Non-pigmented ciliary epithelial cell (primary cell): Measurements from ENCODE around the gene THBS1.

Source experiments
- DNase-seq: peaks from one replicate; pipeline ENCODE4 v3.0.0-alpha.2; 2010; ENCODE audit warnings: low read depth

Gene THBS1

GRCh38 chr15:39608185-39609139 is 27.6 kb downstream of the THBS1 start:
- no peak for DNase-seq

GRCh38 chr15:39609166-39609916 is 28.5 kb downstream of the THBS1 start:
- no peak for DNase-seq

GRCh38 chr15:39610665-39611064 is 29.8 kb downstream of the THBS1 start:
- no peak for DNase-seq

GRCh38 chr15:39613271-39613670 is 32.4 kb downstream of the THBS1 start:
- no peak for DNase-seq

GRCh38 chr15:39613861-39614260 is 33.0 kb downstream of the THBS1 start:
- DNase-seq = no peak

GRCh38 chr15:39616731-39617455 is 36.0 kb downstream of the THBS1 start:
- DNase-seq = no peak

GRCh38 chr15:39618063-39618823 is 37.4 kb downstream of the THBS1 start:
- no peak for DNase-seq

- no peak for DNase-seq
Measured at GRCh38 chr15:39621210-39621609, 40.3 kb downstream of the THBS1 start.

GRCh38 chr15:39621976-39622375 is 41.1 kb downstream of the THBS1 start:
- no peak for DNase-seq

GRCh38 chr15:39622660-39623516 is 42.0 kb downstream of the THBS1 start:
- DNase-seq = no peak

- no peak for DNase-seq
Measured at GRCh38 chr15:39623529-39623931, 42.7 kb downstream of the THBS1 start.

- DNase-seq = peak; percentile 83
Measured at GRCh38 chr15:39624806-39625205, 43.9 kb downstream of the THBS1 start.

GRCh38 chr15:39625451-39625850 is 44.6 kb downstream of the THBS1 start:
- DNase-seq = no peak

GRCh38 chr15:39625856-39626255 is 45.0 kb downstream of the THBS1 start:
- DNase-seq = no peak

- no peak for DNase-seq
Measured at GRCh38 chr15:39627451-39628143, 46.7 kb downstream of the THBS1 start.

GRCh38 chr15:39628144-39628508 is 47.2 kb downstream of the THBS1 start:
- DNase-seq = no peak

GRCh38 chr15:39628546-39629257 is 47.8 kb downstream of the THBS1 start:
- no peak for DNase-seq

- no peak for DNase-seq
Measured at GRCh38 chr15:39629371-39629770, 48.5 kb downstream of the THBS1 start.

- DNase-seq = no peak
Measured at GRCh38 chr15:39629906-39630305, 49.0 kb downstream of the THBS1 start.
